AG08395 (cell line): Measurements from ENCODE around the gene PLD1.
"Not testable (repeated sequence)": the region's sequence is repeated elsewhere in the genome, so short reads cannot be mapped to it uniquely, and the experiment has no call there.

Source experiments
- DNase-seq: peaks from one replicate; pipeline ENCODE4 v3.0.0; 2012; ENCODE audit warnings: mixed read lengths, low spot score

Gene PLD1

GRCh38 chr3:171769461-171769860, 40.8 kb downstream of the PLD1 start:
- no peak for DNase-seq

- DNase-seq = no peak
Observed at GRCh38 chr3:171768986-171769385, 41.3 kb downstream of the PLD1 start.

GRCh38 chr3:171768281-171768900, 41.9 kb downstream of the PLD1 start:
- DNase-seq = no peak

GRCh38 chr3:171765511-171765887, 44.8 kb downstream of the PLD1 start:
- no peak for DNase-seq

GRCh38 chr3:171763392-171763791, 46.9 kb downstream of the PLD1 start:
- no peak for DNase-seq

GRCh38 chr3:171760477-171760876, 49.8 kb downstream of the PLD1 start:
- DNase-seq = no peak

- no peak for DNase-seq
Observed at GRCh38 chr3:171758109-171758508, 52.2 kb downstream of the PLD1 start.

- DNase-seq = no peak
Observed at GRCh38 chr3:171757361-171758034, 52.8 kb downstream of the PLD1 start.

- DNase-seq = no peak
Observed at GRCh38 chr3:171755656-171756055, 54.6 kb downstream of the PLD1 start.

- no peak for DNase-seq
Observed at GRCh38 chr3:171755015-171755589, 55.2 kb downstream of the PLD1 start.

- DNase-seq = peak; percentile 62
Observed at GRCh38 chr3:171753665-171754408, 56.4 kb downstream of the PLD1 start.

GRCh38 chr3:171753025-171753472, 57.2 kb downstream of the PLD1 start:
- no peak for DNase-seq

- DNase-seq = no peak
Observed at GRCh38 chr3:171752329-171752728, 58.0 kb downstream of the PLD1 start.

GRCh38 chr3:171749124-171749523, 61.2 kb downstream of the PLD1 start:
- no peak for DNase-seq

GRCh38 chr3:171748064-171748924, 62.0 kb downstream of the PLD1 start:
- no peak for DNase-seq

- no peak for DNase-seq
Observed at GRCh38 chr3:171747223-171747920, 62.9 kb downstream of the PLD1 start.

- DNase-seq = not testable (repeated sequence)
Observed at GRCh38 chr3:171746320-171747222, 63.7 kb downstream of the PLD1 start.

- no peak for DNase-seq
Observed at GRCh38 chr3:171745577-171746319, 64.5 kb downstream of the PLD1 start.

- no peak for DNase-seq
Observed at GRCh38 chr3:171744158-171744741, 66.0 kb downstream of the PLD1 start.
